ENCODE data around the gene TSNAXIP1.

The TSNAXIP1 gene

GRCh38 chr16:67846320-67847063 lies 39.8 kb downstream of the TSNAXIP1 start, which contains the start of gene NUTF2 (continued):
- TF ChIP-seq ZBTB49 (tag by site-specific recombination; IDR thresholded peaks at IDR 0.05; ENCODE audit: low read depth) (no peak), ZBTB21 (tag by site-specific recombination; IDR thresholded peaks at IDR 0.05) (no peak; the same call in 1 of the 2 replicates), ZNF146 (tag by site-specific recombination; IDR thresholded peaks at IDR 0.05) (no peak), ZNF394 (tag by site-specific recombination; IDR thresholded peaks at IDR 0.05; ENCODE audit: borderline replicate concordance) (peak; percentile 60; the same call in 1 of the 2 replicates), ZNF626 (tag by site-specific recombination; IDR thresholded peaks at IDR 0.05) (no peak), ZNF776 (tag by site-specific recombination; IDR thresholded peaks at IDR 0.05; ENCODE audit: borderline replicate concordance) (no peak), ZNF707 (tag by site-specific recombination; IDR thresholded peaks at IDR 0.05) (no peak), ZNF629 (tag by site-specific recombination; IDR thresholded peaks at IDR 0.05) (peak; percentile 64; the same call in 1 of the 2 replicates), MZF1 (tag by site-specific recombination; IDR thresholded peaks at IDR 0.05; ENCODE audit: borderline replicate concordance) (no peak), WT1 (tag by site-specific recombination; IDR thresholded peaks at IDR 0.05) (peak; percentile 53; the same call in 1 of the 2 replicates), ZBTB26 (tag by site-specific recombination; optimal IDR thresholded peaks at IDR 0.05) (peak; percentile 88), MYNN (tag by site-specific recombination; IDR thresholded peaks at IDR 0.05; ENCODE audit: borderline replicate concordance) (no peak), ZNF692 (tag by site-specific recombination; IDR thresholded peaks at IDR 0.05) (peak; percentile 75; the same call in 1 of the 2 replicates), SALL2 (tag by site-specific recombination; IDR thresholded peaks at IDR 0.05; ENCODE audit: borderline replicate concordance) (no peak), ZNF561 (tag by site-specific recombination; IDR thresholded peaks at IDR 0.05; ENCODE audit: borderline replicate concordance) (peak; percentile 98), ZBTB8A (tag by site-specific recombination; IDR thresholded peaks at IDR 0.05) (peak; percentile 51), ZNF830 (tag by site-specific recombination; IDR thresholded peaks at IDR 0.05; ENCODE audit: low read depth) (no peak), SETDB1 (IDR thresholded peaks at IDR 0.05; ENCODE audit: insufficient read length, low read length) (no peak), GLI2 (tag by site-specific recombination; IDR thresholded peaks at IDR 0.05; ENCODE audit: borderline replicate concordance, low read depth) (no peak), ZNF530 (tag by site-specific recombination; IDR thresholded peaks at IDR 0.05; ENCODE audit: low read depth) (no peak), ZNF404 (tag by site-specific recombination; IDR thresholded peaks at IDR 0.05) (no peak), ZNF112 (tag by site-specific recombination; IDR thresholded peaks at IDR 0.05) (no peak), KLF16 (tag by site-specific recombination; IDR thresholded peaks at IDR 0.05) (peak; percentile 95), IKZF3 (tag by site-specific recombination; IDR thresholded peaks at IDR 0.05) (peak; percentile 89), ZNF529 (tag by site-specific recombination; IDR thresholded peaks at IDR 0.05; ENCODE audit: insufficient replicate concordance) (no peak), YY2 (tag by site-specific recombination; IDR thresholded peaks at IDR 0.05) (peak; percentile 84), ZNF175 (tag by site-specific recombination; IDR thresholded peaks at IDR 0.05) (no peak), ZNF24 (tag by site-specific recombination; IDR thresholded peaks at IDR 0.05) (0 out of 2 replicates have a peak, but pooled peaks have one; percentile 47), ZFP37 (tag by site-specific recombination; IDR thresholded peaks at IDR 0.05) (no peak), ZNF514 (tag by site-specific recombination; IDR thresholded peaks at IDR 0.05) (no peak), ZNF704 (tag by site-specific recombination; IDR thresholded peaks at IDR 0.05) (no peak), KLF7 (tag by site-specific recombination; IDR thresholded peaks at IDR 0.05; ENCODE audit: borderline replicate concordance) (peak; percentile 88; the same call in 1 of the 2 replicates), OSR2 (tag by site-specific recombination; IDR thresholded peaks at IDR 0.05) (peak; percentile 64)

Measured in HEK293 (cell line).